H9 (cell line): ENCODE measurements around the gene DNAAF9. TPM values are rescaled to one million over a fixed set of nuclear protein-coding genes. Genes with fewer than 3 reads are reported as not detected.

Experiments
- DNase-seq: peaks from one replicate; pipeline ENCODE4 v3.0.0-alpha.2; 2017
- H2AFZ ChIP-seq: one replicate; pipeline ENCODE4 v1.6.1; 2013; ENCODE audit warnings: mild to moderate bottlenecking, low read length, control low read depth, moderate library complexity
- H2AK5ac ChIP-seq: 2 replicates; pipeline ENCODE4 v1.6.1; 2013; ENCODE audit warnings: low read length, control low read depth, mixed read lengths; ENCODE audit not compliant: insufficient read length
- H2BK120ac ChIP-seq: one replicate; pipeline ENCODE4 v1.6.1; 2013; ENCODE audit warnings: low read depth, mild to moderate bottlenecking, low read length, control low read depth, inconsistent platforms; ENCODE audit not compliant: poor library complexity, severe bottlenecking
- H2BK12ac ChIP-seq: 2 replicates; pipeline ENCODE4 v1.6.1; 2013; ENCODE audit warnings: low read length, control low read depth, mixed read lengths, low read depth; ENCODE audit not compliant: insufficient read length
- H2BK15ac ChIP-seq: 2 replicates; pipeline ENCODE4 v1.6.1; 2013; ENCODE audit warnings: low read depth, low read length, control low read depth
- H2BK20ac ChIP-seq: one replicate; pipeline ENCODE4 v1.6.1; 2013; ENCODE audit warnings: low read depth, mild to moderate bottlenecking, low read length, control low read depth, inconsistent platforms; ENCODE audit not compliant: poor library complexity, severe bottlenecking
- H2BK5ac ChIP-seq: 2 replicates; pipeline ENCODE4 v1.6.1; 2013; ENCODE audit warnings: low read length, control low read depth, mixed read lengths; ENCODE audit not compliant: insufficient read length
- H3K14ac ChIP-seq: 2 replicates; pipeline ENCODE4 v1.6.1; 2013; ENCODE audit warnings: low read length, control low read depth; ENCODE audit not compliant: insufficient read depth
- H3K18ac ChIP-seq: 2 replicates; pipeline ENCODE4 v1.6.1; 2013; ENCODE audit warnings: low read depth, mild to moderate bottlenecking, mixed read lengths, low read length, control low read depth; ENCODE audit not compliant: insufficient read length
- H3K23ac ChIP-seq: 2 replicates; pipeline ENCODE4 v1.6.1; 2013; ENCODE audit warnings: low read length, control low read depth, mixed read lengths, low read depth; ENCODE audit not compliant: insufficient read length
- H3K23me2 ChIP-seq: 2 replicates; pipeline ENCODE4 v1.6.1; 2013; ENCODE audit warnings: low read depth, mild to moderate bottlenecking, mixed read lengths, low read length, control low read depth; ENCODE audit not compliant: insufficient read length, poor library complexity, severe bottlenecking
- H3K27ac ChIP-seq: 2 replicates; pipeline ENCODE4 v1.5.1; 2013; ENCODE audit warnings: low read length, control low read depth, mixed read lengths, low read depth; ENCODE audit not compliant: insufficient read length
- H3K27me3 ChIP-seq: 2 replicates; pipeline ENCODE4 v1.6.1; 2013; ENCODE audit warnings: low read length, control low read depth, inconsistent platforms; ENCODE audit not compliant: insufficient read depth
- H3K4ac ChIP-seq: 2 replicates; pipeline ENCODE4 v1.6.1; 2013; ENCODE audit warnings: low read depth, mild to moderate bottlenecking, control low read depth, inconsistent platforms, low read length, moderate library complexity
- H3K4me1 ChIP-seq: 2 replicates; pipeline ENCODE4 v1.6.1; 2013; ENCODE audit warnings: low read length, control low read depth, inconsistent platforms; ENCODE audit not compliant: insufficient read depth
- H3K4me2 ChIP-seq: 2 replicates; pipeline ENCODE4 v1.6.1; 2013; ENCODE audit warnings: low read length, control low read depth, mixed read lengths; ENCODE audit not compliant: insufficient read length, insufficient read depth
- H3K56ac ChIP-seq: 2 replicates; pipeline ENCODE4 v1.6.1; 2013; ENCODE audit warnings: low read depth, mild to moderate bottlenecking, mixed read lengths, low read length, control low read depth; ENCODE audit not compliant: insufficient read length
- H3K79me1 ChIP-seq: 2 replicates; pipeline ENCODE4 v1.6.1; 2013; ENCODE audit warnings: low read depth, mild to moderate bottlenecking, moderate library complexity, low read length, control low read depth, inconsistent platforms; ENCODE audit not compliant: insufficient read depth, poor library complexity, severe bottlenecking
- H3K79me2 ChIP-seq: 2 replicates; pipeline ENCODE4 v1.6.1; 2013; ENCODE audit warnings: low read length, control low read depth, inconsistent platforms; ENCODE audit not compliant: insufficient read depth
- H3K9ac ChIP-seq: 2 replicates; pipeline ENCODE4 v1.6.1; 2013; ENCODE audit warnings: low read length, control low read depth, mixed read lengths; ENCODE audit not compliant: insufficient read length; ENCODE audit errors: extremely low read depth
- H3K9me3 ChIP-seq: one replicate; pipeline ENCODE4 v1.6.1; 2013; ENCODE audit warnings: low read depth, low read length, inconsistent platforms; ENCODE audit not compliant: control insufficient read depth
- H3T11ph ChIP-seq: one replicate; pipeline ENCODE4 v1.6.1; 2013; ENCODE audit warnings: mild to moderate bottlenecking, low read length, control low read depth, inconsistent platforms
- H4K20me1 ChIP-seq: one replicate; pipeline ENCODE4 v1.6.1; 2013; ENCODE audit not compliant: control insufficient read depth, insufficient read length, insufficient read depth
- H4K5ac ChIP-seq: 2 replicates; pipeline ENCODE4 v1.6.1; 2013; ENCODE audit warnings: low read depth, mild to moderate bottlenecking, mixed read lengths, low read length, control low read depth; ENCODE audit not compliant: insufficient read length
- H4K8ac ChIP-seq: replicated peaks from 2 replicates; pipeline ENCODE4 v1.6.1; 2013; ENCODE audit warnings: low read length, control low read depth, mixed read lengths, low read depth; ENCODE audit not compliant: insufficient read length
- H4K91ac ChIP-seq: 2 replicates; pipeline ENCODE4 v1.6.1; 2013; ENCODE audit warnings: low read depth, mild to moderate bottlenecking, moderate library complexity, mixed read lengths, low read length, control low read depth; ENCODE audit not compliant: insufficient read length
- H3K27ac Mint-ChIP-seq, 3 experiments: 2 replicates in 2 of 3; 3 replicates in 1 of 3; pipeline ENCODE4 v1.8.0; 2020 to 2021; ENCODE audit warnings: mixed read lengths in 3 of 3, mild to moderate bottlenecking in 1 of 3, moderate library complexity in 1 of 3
- H3K27me3 Mint-ChIP-seq: 2 replicates; pipeline ENCODE4 v1.8.0; 2021; ENCODE audit warnings: low read depth, mild to moderate bottlenecking, moderate library complexity, mixed read lengths
- H3K36me3 Mint-ChIP-seq, 3 experiments: 2 replicates in 2 of 3; 3 replicates in 1 of 3; pipeline ENCODE4 v1.8.0; 2020 to 2021; ENCODE audit warnings: low read depth in 3 of 3, mixed read lengths in 3 of 3; ENCODE audit not compliant: insufficient read depth in 1 of 3
- H3K4me1 Mint-ChIP-seq, 2 experiments: 2 replicates each; pipeline ENCODE4 v1.8.0; 2020; ENCODE audit warnings: mixed read lengths in 2 of 2
- H3K4me3 Mint-ChIP-seq, 2 experiments: 2 replicates in 1 of 2; 3 replicates in 1 of 2; pipeline ENCODE4 v1.8.0; 2020 to 2021; ENCODE audit warnings: mild to moderate bottlenecking in 2 of 2, mixed read lengths in 2 of 2, moderate library complexity in 1 of 2
- H3K9me3 Mint-ChIP-seq, 2 experiments: 2 replicates in 1 of 2; 3 replicates in 1 of 2; pipeline ENCODE4 v1.8.0; 2020; ENCODE audit warnings: mild to moderate bottlenecking in 2 of 2, mixed read lengths in 2 of 2, moderate library complexity in 1 of 2
- CTCF ChIP-seq: fragments of 200-600 bp; sonication (generic); conservative IDR thresholded peaks from 3 replicates; pipeline ENCODE4 v1.8.0; 2021; ENCODE audit warnings: antibody characterized with exemption, mild to moderate bottlenecking
- WGBS: extraction: QIAGEN DNeasy Blood & Tissue Kit; methylation state at CpG from one replicate; pipeline ENCODE4 v1.1.7; 2013; ENCODE audit warnings: missing lambda C conversion rate, low lambda C conversion rate, mixed read lengths; ENCODE audit not compliant: insufficient read length; ENCODE audit errors: extremely low coverage; 5-methylcytosine and 5-hydroxymethylcytosine counted together
- total RNA-seq: library from RNA; stranded (reverse); gene quantifications from 2 replicates; pipeline ENCODE4 v1.2.1, GENCODE V29; 2021

The DNAAF9 gene
- total RNA-seq, 1 experiment from 2014 or later, result 5.5 TPM

GRCh38 chr20:3396492-3396891 lies 11.0 kb downstream of the DNAAF9 start:
- Histone ChIP-seq H2BK20ac (no peak overlapping the region), H3K23me2 (no peaks in the 10 kb centered on the region), H4K91ac (no peak overlapping the region), H2BK15ac (no peak overlapping the region), H3K79me1 (no peaks in the 10 kb centered on the region), H3K18ac (no peak overlapping the region), H3K27ac (no peak overlapping the region), H3K4ac (no peak overlapping the region), H4K20me1 (no peaks in the 10 kb centered on the region), H2BK12ac (no peak overlapping the region), H3K9me3 (no peaks in the 10 kb centered on the region), H3K4me1 (no peaks in the 10 kb centered on the region), H3K4me2 (no peak overlapping the region), H3K27me3 (no peaks in the 10 kb centered on the region), H2BK5ac (no peak overlapping the region), H2BK120ac (no peak overlapping the region), H3K9ac (no peak overlapping the region), H4K5ac (no peak overlapping the region), H3T11ph (no peak overlapping the region), H2AK5ac (no peak overlapping the region), H2AFZ (no peak overlapping the region), H4K8ac (no peak overlapping the region), H3K14ac (no peak overlapping the region), H3K56ac (no peak overlapping the region), H3K79me2 (no peaks in the 10 kb centered on the region), H3K23ac (no peak overlapping the region)
- no peak overlapping the region for H3K4me3 Mint-ChIP-seq
- TF ChIP-seq CTCF, result no peak
- peaks cover 4 to 9% of the 10 kb centered on the region in 2 experiments; a peak in 3 of 5 replicates for H3K9me3 Mint-ChIP-seq
- DNase-seq, result no peak
- no peaks in the 10 kb centered on the region for H3K4me1 Mint-ChIP-seq
- no peak overlapping the region for H3K27ac Mint-ChIP-seq
- peaks cover 0 to 12% (median 4%) of the 10 kb centered on the region in 3 experiments; a peak in 4 of 7 replicates for H3K36me3 Mint-ChIP-seq
- WGBS, result no CpG with 5 or more reads among the region's 2 CpGs
- H3K27me3 Mint-ChIP-seq, result no peaks in the 10 kb centered on the region
